NOMO-1 treated with DMSO at 0.1 percent for 48 hours (cell line): Measurements from ENCODE around the gene SUCO.
"Not testable (repeated sequence)": the region's sequence is repeated elsewhere in the genome, so short reads cannot be mapped to it uniquely, and the experiment has no call there.

ENCODE experiments used
- DNase-seq: peaks from one replicate; lab custom pipeline; 2025; ENCODE audit not compliant: unreplicated experiment; lab: John Stamatoyannopoulos, UW

SUCO gene

DNA sequence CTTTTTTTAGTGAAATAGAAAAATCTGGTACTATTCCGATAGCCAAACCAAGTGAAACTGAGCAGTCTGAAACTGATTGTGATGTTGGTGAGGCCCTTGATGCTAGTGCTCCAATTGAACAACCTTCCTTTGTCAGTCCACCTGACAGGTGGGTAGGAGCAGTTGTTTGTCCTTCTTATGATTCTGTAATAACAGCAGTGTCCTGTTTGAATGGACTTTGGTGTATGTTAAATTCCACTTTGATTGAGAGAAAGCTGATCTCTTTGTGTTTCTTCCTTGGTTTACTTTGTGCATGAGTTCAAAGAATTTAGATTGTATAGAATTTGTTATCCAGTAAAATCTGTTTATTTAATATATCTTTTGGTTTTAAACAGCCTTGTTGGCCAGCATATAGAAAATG is 24.3 kb downstream of the SUCO start:
- no peak for DNase-seq

DNA sequence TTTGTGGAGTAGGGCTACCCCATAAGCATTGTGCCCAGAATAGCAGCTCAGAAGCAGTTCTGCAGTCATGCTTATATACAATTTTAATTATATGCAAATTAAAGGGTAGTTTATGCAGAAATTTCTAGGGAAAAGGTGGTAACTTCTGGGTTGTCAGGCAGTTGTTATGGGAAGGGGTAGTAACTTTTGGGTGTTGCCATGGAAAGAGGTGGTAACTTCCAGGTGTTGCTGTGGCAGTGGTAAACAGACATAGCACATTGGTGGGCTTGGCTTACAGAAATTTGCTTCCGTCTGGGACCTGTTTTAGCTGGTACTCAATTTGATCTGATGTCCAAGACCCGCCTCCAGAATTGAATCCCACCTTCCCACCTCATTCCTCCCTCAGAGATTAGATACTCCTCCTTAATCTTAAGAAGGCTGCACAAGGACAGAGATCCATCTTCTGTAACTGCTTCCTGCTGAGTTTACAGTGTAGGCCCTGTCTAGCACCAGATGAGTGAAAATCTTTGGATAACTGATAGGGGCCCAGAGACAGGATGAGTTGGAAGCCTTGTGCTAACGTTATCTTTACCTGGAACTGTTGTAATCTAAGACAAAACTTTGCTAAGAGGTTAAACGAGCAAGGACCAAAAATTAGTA is 26.7 kb downstream of the SUCO start:
- no peak for DNase-seq

DNA sequence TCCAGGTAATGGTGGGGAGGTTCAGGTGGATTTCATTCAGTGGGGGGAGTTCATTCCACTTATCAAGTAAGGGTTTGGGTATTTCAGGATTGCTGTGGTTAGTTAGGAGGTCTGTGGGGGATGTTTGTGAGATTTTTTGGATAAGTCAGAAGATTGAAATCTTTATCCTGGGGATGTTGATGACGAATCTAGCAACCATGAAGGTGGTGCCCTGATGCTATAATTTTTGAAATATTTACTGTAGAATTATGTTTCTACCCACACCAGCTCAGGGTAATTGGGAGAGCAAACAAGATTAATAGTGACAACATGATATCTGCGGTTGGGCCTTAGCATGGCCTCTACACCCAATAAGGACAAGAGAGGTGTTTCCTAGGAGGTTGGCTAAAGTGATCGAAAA is 28.3 kb downstream of the SUCO start:
- DNase-seq, result no peak

DNA sequence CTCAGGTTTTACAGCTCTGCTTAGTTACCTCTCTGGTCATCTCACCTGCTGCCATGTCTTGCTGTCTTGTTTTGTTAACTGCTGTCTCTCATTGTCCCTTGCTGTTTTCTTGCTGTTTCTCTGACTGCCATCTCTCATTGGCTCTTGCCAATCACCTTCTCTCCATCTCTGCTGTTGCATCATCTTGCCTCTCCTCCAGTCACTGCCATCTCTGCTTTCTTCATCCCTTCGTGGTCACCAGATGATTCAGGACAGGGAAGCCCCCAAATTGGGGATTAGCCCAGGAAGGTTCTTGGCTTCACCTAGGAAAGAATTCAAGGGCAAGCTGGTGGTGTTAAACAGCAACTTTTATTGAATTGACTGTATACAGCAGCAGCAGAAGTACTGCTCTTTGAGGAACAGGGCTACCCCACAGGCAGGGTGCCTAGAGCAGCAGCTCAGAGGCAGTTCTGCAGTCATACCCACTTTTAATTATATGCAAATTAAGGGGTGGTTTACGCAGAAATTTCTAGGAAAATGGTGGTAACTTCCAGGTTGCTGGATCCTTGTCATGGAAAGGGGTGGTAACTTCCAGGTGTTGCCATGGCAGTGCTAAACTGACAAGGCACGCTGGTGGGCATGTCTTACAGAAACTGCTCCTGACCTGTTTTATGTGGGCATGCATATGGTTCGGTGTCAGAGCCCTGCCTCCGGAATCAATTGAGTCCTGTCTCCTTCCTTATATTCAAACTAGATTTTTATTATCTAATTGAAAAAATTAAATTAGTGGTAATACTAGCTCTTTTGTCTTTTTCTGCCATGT is 33.4 kb downstream of the SUCO start:
- no peak for DNase-seq

DNA sequence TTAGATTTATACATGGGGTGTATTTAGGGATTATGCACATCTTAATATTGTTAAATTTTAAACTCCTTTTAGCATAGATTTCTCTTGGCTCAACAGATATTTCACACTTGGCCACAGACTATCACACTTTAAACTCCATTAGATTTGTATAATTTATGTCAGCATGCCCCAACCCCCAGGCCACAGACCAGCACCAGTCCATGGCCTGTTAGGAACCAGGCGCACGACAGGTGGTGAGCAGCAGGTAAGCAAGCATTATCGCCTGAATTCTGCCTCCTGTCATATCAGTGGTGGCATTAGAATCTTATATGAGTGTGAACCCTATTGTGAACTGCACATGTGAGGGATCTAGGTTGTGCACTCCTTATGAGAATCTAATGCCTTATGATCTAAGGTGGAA is 34.8 kb downstream of the SUCO start:
- no peak for DNase-seq

- no peak for DNase-seq
These were observed 41.1 kb downstream of the SUCO start for GRCh38 chr1:172574080-172574479.

- peak; percentile 64 for DNase-seq
These were observed 45.6 kb downstream of the SUCO start for GRCh38 chr1:172578586-172578985.

DNA sequence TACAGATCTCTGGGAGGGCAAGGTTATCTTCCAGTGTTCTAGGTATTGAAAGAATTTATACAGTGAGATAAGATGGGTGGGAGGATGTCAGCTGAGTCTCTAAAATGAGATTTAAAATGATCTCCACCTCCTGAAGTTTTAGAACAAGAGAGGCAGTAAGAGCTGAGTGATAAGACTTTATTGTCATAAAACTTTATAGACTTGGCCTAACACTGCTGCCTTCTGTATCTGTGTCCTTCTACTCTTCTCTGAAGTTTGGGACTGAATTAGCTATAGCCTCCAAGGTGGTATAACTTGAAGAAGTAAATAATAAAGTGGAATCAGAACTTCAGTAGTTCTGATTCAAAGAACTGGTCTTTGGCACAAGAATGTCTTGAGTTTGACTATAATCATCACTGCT is 48.3 kb downstream of the SUCO start:
- no peak for DNase-seq

DNA sequence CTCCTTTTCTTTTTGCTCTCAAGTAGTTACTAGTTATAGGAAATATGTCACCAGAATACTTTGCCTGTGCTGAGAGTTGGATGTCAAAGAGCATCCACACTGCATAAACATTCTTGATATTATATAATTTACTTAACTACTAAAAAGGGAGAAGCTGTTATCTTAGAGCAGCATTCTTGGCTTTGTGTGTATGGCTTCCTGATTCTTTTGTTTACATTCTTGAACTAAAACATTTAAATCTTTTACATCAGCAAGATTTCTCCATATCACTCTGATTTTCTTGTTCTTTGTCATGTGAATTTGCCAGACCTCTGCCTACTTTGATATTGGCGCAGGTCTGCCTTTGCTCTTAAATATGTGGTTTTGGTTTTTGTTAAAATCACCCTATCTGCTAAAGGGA is 48.8 kb downstream of the SUCO start:
- DNase-seq, result no peak

DNA sequence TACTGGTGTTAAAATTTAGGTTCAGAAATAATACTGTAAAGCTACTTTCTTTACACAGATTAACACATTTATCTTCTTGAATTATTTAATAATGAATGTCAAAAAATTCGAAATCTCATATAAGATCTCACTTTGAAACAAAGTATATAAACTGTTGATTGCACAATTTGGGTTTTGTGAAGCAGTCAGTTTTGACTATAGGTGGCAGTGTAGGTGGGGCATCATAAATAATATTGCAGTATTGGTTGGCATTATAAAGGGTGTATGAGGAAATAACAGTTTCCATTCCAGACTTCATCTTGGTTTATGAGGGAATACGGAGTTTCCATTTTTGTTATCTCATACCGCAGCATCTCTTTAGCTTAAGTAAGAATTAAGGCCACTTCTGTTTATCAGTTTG is 49.9 kb downstream of the SUCO start:
- no peak for DNase-seq

DNA sequence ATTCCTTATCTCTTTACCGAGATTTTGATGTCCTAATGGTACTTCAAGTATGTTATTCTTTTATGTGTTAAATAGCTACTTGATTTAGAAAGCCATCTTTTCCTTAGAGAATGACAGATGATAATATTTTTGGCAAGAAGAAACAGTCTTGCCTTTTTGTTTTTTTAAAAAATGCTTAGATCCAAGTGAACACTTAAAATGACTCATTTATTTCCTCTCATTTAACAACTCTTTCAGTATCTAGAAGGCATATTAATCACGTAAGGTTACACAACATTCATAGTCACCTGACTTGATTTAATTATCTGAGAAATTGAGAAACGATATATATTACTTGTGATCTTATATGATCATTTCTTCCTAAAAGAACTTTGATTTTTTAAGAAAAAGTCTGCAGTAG is 52.4 kb downstream of the SUCO start:
- peak; percentile 18 for DNase-seq

GRCh38 chr1:172585861-172586260 is 52.9 kb downstream of the SUCO start:
- no peak for DNase-seq

GRCh38 chr1:172588296-172589291 is 55.6 kb downstream of the SUCO start:
- DNase-seq, result peak; percentile 52

DNA sequence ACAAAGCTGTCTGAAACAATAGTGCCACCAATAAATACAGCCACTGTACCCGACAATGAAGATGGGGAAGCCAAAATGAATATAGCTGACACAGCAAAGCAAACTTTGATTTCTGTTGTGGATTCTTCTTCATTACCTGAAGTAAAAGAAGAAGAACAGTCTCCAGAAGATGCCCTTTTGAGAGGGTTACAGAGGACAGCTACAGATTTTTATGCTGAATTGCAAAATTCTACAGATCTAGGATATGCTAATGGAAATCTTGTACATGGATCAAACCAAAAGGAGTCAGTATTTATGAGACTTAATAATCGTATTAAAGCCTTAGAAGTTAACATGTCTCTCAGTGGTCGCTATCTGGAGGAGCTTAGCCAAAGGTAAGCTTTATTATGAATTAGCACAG is 56.6 kb downstream of the SUCO start:
- DNase-seq, result no peak

DNA sequence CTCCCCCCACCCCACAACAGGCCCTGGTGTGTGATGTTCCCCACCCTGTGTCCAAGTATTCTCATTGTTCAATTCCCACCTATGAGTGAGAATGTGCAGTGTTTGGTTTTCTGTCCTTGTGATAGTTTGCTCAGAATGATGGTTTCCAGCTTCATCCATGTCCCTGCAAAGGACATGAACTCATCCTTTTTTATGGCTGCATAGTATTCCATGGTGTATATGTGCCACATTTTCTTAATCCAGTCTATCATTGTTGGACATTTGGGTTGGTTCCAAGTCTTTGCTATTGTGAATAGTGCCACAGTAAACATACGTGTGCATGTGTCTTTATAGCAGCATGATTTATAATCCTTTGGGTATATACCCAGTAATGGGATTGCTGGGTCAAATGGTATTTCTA is 58.5 kb downstream of the SUCO start:
- DNase-seq, result not testable (repeated sequence)

GRCh38 chr1:172595066-172595465 is 62.1 kb downstream of the SUCO start:
- DNase-seq, result not testable (repeated sequence)

GRCh38 chr1:172596782-172597181 is 63.8 kb downstream of the SUCO start:
- not testable (repeated sequence) for DNase-seq

GRCh38 chr1:172599912-172600311 is 67.0 kb downstream of the SUCO start:
- no peak for DNase-seq

DNA sequence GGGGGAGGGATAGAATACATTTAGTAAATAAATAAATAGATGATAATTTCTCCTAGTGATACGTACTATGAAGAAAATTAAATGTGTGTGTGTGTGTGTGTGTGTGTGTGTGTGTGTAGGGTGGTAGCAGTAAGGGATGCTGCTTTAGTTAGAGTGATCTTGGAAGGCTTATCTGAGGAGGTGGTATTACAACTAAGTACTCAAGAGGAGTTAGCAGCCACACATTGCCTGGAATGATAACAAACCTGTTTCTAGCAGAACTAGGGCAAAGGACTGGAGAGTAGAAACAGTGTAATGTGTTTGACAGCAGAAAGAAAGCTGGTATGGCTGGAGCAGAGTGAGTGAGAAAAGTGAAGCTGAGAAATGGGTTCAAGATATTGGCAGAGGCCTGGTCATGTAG is 67.7 kb downstream of the SUCO start:
- DNase-seq, result no peak

GRCh38 chr1:172601046-172601630 is 68.2 kb downstream of the SUCO start:
- no peak for DNase-seq

- DNase-seq, result no peak
These were observed 69.8 kb downstream of the SUCO start for GRCh38 chr1:172602706-172603105.
